ENCODE results near the gene PARVA. TPM values are rescaled to one million over a fixed set of nuclear protein-coding genes. Genes with fewer than 3 reads are reported as not detected.

The PARVA gene
- total and polyA plus RNA-seq, 2 of the 8 experiments (the other 6 are each of a cell fraction or from before 2014, with no cell fraction given), result 3.1 to 13.5 TPM

DNA sequence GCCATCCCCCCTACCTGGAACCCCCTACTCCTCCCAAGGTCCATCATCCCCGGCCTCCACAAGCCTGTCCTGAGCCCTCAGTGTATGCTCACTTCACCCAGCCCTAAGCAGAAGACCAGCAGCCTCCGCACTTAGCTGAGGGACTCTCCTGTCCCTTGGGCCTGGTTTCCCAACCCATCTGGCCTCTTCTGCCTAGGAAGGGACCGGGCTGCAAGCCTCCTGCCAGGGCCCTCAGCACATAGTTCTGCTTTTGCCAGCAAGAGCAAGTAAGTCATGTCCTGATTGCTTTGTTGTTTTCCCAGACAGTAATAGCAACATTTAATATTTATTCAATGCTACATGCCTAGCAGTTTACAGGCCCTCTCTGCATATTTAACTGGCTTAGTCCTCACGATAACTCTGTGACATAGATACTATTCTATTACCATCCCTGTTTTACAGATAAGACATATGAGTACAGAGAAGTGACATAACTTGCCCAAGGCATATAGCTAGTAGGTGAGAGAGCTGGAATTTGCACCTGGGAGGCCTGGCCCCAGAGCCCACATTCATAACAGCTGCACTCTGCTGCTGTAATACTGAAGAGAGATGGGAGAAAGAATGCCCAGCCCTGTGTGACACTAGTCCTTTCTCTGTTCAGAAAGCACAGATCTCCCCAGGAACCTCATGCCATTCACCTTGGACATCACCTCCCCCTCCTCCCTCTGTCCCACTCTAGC is 139.2 kb downstream of the PARVA start:
- CTCF ChIA-PET (ENCODE audit: partially characterized antibody), result interaction anchor here (0.6 to 2.7 kb wide), 8 partner anchors 9 to 279 kb away, joined by 3 to 10 read pairs (median 5); no protein-coding TSS in a partner anchor
- Histone ChIP-seq H3K27ac (ENCODE audit: low read depth, low read length) (no peak overlapping the region), H2BK120ac (replicated peaks; ENCODE audit: low read depth, low read length) (no peak overlapping the region), H3K4me1 (replicated peaks in 1 of 4; ENCODE audit: control insufficient read depth in 3 of 4, insufficient read depth in 4 of 4, low read length in 3 of 4) (no peaks in the 10 kb centered on the region), H3K4me2 (ENCODE audit: insufficient read depth in 1 of 2, low read depth in 2 of 2, low read length in 2 of 2) (no peak overlapping the region), H2AK5ac (ENCODE audit: low read depth, low read length) (no peak overlapping the region), H3K4ac (replicated peaks; ENCODE audit: insufficient read length, low read depth, low read length) (no peak overlapping the region), H2BK5ac (ENCODE audit: low read depth, low read length) (no peak overlapping the region), H3K79me2 (ENCODE audit: control insufficient read depth in 1 of 2, insufficient read depth in 2 of 2, low read length in 2 of 2) (no peaks in the 10 kb centered on the region), H2BK20ac (ENCODE audit: low read length) (no peak overlapping the region), H2BK12ac (ENCODE audit: low read depth, low read length) (no peak overlapping the region), H2BK15ac (ENCODE audit: low read length) (no peak overlapping the region), H4K8ac (ENCODE audit: extremely low read depth, insufficient read depth, low read length) (no peak overlapping the region), H3K14ac (ENCODE audit: insufficient read length) (no peak overlapping the region), H3K23me2 (ENCODE audit: low read depth, low read length) (no peaks in the 10 kb centered on the region), H4K5ac (ENCODE audit: insufficient read length, low read depth, low read length) (no peak overlapping the region), H3K4me3 (ENCODE audit: extremely low read depth in 1 of 4, insufficient read depth in 2 of 4, low read depth in 3 of 4, low read length in 4 of 4) (no peak overlapping the region), H3K56ac (replicated peaks; ENCODE audit: insufficient read length, low read depth, low read length) (no peak overlapping the region), H3K9ac (replicated peaks in 1 of 4; ENCODE audit: extremely low read depth in 1 of 4, low read depth in 3 of 4, low read length in 3 of 4) (no peak overlapping the region), H3K36me3 (ENCODE audit: control insufficient read depth in 2 of 4, insufficient read depth in 4 of 4, low read length in 3 of 4) (no peaks in the 10 kb centered on the region), H4K20me1 (replicated peaks in 1 of 2; ENCODE audit: control insufficient read depth in 1 of 2, insufficient read depth in 2 of 2, low read length in 2 of 2) (no peaks in the 10 kb centered on the region), H3K9me3 (ENCODE audit: insufficient read depth in 2 of 2, low read depth in 1 of 2, low read length in 1 of 2) (no peaks in the 10 kb centered on the region), H4K91ac (replicated peaks; ENCODE audit: insufficient read length, low read length) (no peak overlapping the region), H3K23ac (ENCODE audit: insufficient read length) (no peak overlapping the region), H3K18ac (ENCODE audit: extremely low read depth, low read length) (no peak overlapping the region), H2AFZ (ENCODE audit: low read length) (no peak overlapping the region), H3K27me3 (replicated peaks in 1 of 4; ENCODE audit: control insufficient read depth in 3 of 4, extremely low read depth in 1 of 4, insufficient read depth in 3 of 4, low read length in 3 of 4) (no peaks in the 10 kb centered on the region), H3K79me1 (ENCODE audit: low read depth, low read length) (no peaks in the 10 kb centered on the region)
- 89% methylated on average over 4 of the region's 4 CpGs; no CpG with 5 or more reads in 1 of the 2 experiments for WGBS, 2 experiments (ENCODE audit: extremely low coverage in 1 of 2, insufficient coverage in 1 of 2, insufficient read length in 1 of 2, insufficient replicate concordance in 2 of 2, low coverage in 1 of 2, low lambda C conversion rate in 2 of 2, missing lambda C conversion rate in 1 of 2)
- FAIRE-seq (no peak), DNase-seq (ENCODE audit: low read depth in 1 of 2, low spot score in 2 of 2) (no peak)
- POLR2A ChIA-PET (ENCODE audit: partially characterized antibody), result no interaction called here
- TF ChIP-seq CHD2 (IDR thresholded peaks at IDR 0.05; ENCODE audit: low read length), result no peak
- TF ChIP-seq RFX5 (IDR thresholded peaks at IDR 0.05; ENCODE audit: borderline replicate concordance, low read depth, low read length), result no peak
- no peak for TF ChIP-seq EZH2 (IDR thresholded peaks at IDR 0.05; ENCODE audit: low read depth, low read length, severe bottlenecking)
- TF ChIP-seq JUN (IDR thresholded peaks at IDR 0.05; ENCODE audit: low read depth, low read length), result no peak
- no peak for TF ChIP-seq RAD21 (IDR thresholded peaks at IDR 0.05 in 1 of 2, conservative IDR thresholded peaks at IDR 0.05 in 1 of 2; ENCODE audit: low read depth in 2 of 2, low read length in 2 of 2)
- TF ChIP-seq CTBP2 (IDR thresholded peaks at IDR 0.05; ENCODE audit: borderline replicate concordance, insufficient read depth, insufficient read length, low read length), result no peak

Data from H1 (cell line).